NCI-H187 treated with DMSO at 0.1 percent for 48 hours (cell line): ENCODE results near the gene EFCC1.

Source experiments
- DNase-seq: peaks from one replicate; lab custom pipeline; 2025; lab: John Stamatoyannopoulos, UW

EFCC1 gene

GRCh38 chr3:129032716-129033115 is 31.6 kb downstream of the EFCC1 start:
- no peak for DNase-seq

GRCh38 chr3:129033151-129033550 is 32.0 kb downstream of the EFCC1 start:
- no peak for DNase-seq

GRCh38 chr3:129033633-129034321 is 32.7 kb downstream of the EFCC1 start:
- no peak for DNase-seq

- no peak for DNase-seq
Observed at GRCh38 chr3:129034642-129035041, 33.5 kb downstream of the EFCC1 start.

- no peak for DNase-seq
Observed at GRCh38 chr3:129035360-129036221, 34.5 kb downstream of the EFCC1 start.

- DNase-seq: no peak
Observed at GRCh38 chr3:129036222-129037092, 35.4 kb downstream of the EFCC1 start.

- DNase-seq: no peak
Observed at GRCh38 chr3:129037093-129037419, 36.0 kb downstream of the EFCC1 start.

GRCh38 chr3:129038121-129038855 is 37.2 kb downstream of the EFCC1 start:
- DNase-seq: no peak

- no peak for DNase-seq
Observed at GRCh38 chr3:129039271-129040038, 38.4 kb downstream of the EFCC1 start.

- no peak for DNase-seq
Observed at GRCh38 chr3:129040039-129040336, 38.9 kb downstream of the EFCC1 start.

- DNase-seq: no peak
Observed at GRCh38 chr3:129040579-129041300, 39.6 kb downstream of the EFCC1 start.

GRCh38 chr3:129045675-129046036 is 44.6 kb downstream of the EFCC1 start:
- no peak for DNase-seq

GRCh38 chr3:129046037-129046731 is 45.1 kb downstream of the EFCC1 start:
- no peak for DNase-seq

GRCh38 chr3:129046732-129047552 is 45.8 kb downstream of the EFCC1 start:
- no peak for DNase-seq

GRCh38 chr3:129047553-129047839 is 46.4 kb downstream of the EFCC1 start:
- no peak for DNase-seq

GRCh38 chr3:129050556-129051295 is 49.6 kb downstream of the EFCC1 start:
- no peak for DNase-seq

- no peak for DNase-seq
Observed at GRCh38 chr3:129051871-129052340, 50.8 kb downstream of the EFCC1 start.

GRCh38 chr3:129052675-129053074 is 51.6 kb downstream of the EFCC1 start:
- DNase-seq: no peak
